ENCODE results near the gene SLC9A9. TPM values are rescaled to one million over a fixed set of nuclear protein-coding genes. Genes with fewer than 3 reads are reported as not detected.

Gene SLC9A9
- total and polyA plus RNA-seq, 2 of the 8 experiments (the other 6 are each of a cell fraction or from before 2014, with no cell fraction given), result 0.48 to 1.1 TPM

- Histone ChIP-seq H4K20me1 (replicated peaks in 1 of 2; ENCODE audit: control insufficient read depth in 1 of 2, insufficient read depth in 2 of 2, low read length in 2 of 2) (no peaks in the 10 kb centered on the region), H3K36me3 (ENCODE audit: control insufficient read depth in 2 of 4, insufficient read depth in 4 of 4, low read length in 3 of 4) (no peaks in the 10 kb centered on the region), H3K27ac (ENCODE audit: low read depth, low read length) (no peak overlapping the region), H3K4me1 (replicated peaks in 1 of 4; ENCODE audit: control insufficient read depth in 3 of 4, insufficient read depth in 4 of 4, low read length in 3 of 4) (no peaks in the 10 kb centered on the region), H3K14ac (ENCODE audit: insufficient read length) (no peak overlapping the region), H3K9ac (replicated peaks in 1 of 4; ENCODE audit: extremely low read depth in 1 of 4, low read depth in 3 of 4, low read length in 3 of 4) (no peak overlapping the region), H3K18ac (ENCODE audit: extremely low read depth, low read length) (no peak overlapping the region), H2BK15ac (ENCODE audit: low read length) (no peak overlapping the region), H2AFZ (ENCODE audit: low read length) (no peak overlapping the region), H4K8ac (ENCODE audit: extremely low read depth, insufficient read depth, low read length) (no peak overlapping the region), H3K23ac (ENCODE audit: insufficient read length) (no peak overlapping the region), H3K9me3 (ENCODE audit: insufficient read depth in 2 of 2, low read depth in 1 of 2, low read length in 1 of 2) (no peaks in the 10 kb centered on the region), H2BK12ac (ENCODE audit: low read depth, low read length) (no peak overlapping the region), H3K79me2 (ENCODE audit: control insufficient read depth in 1 of 2, insufficient read depth in 2 of 2, low read length in 2 of 2) (no peaks in the 10 kb centered on the region), H3K79me1 (ENCODE audit: low read depth, low read length) (no peaks in the 10 kb centered on the region), H3K4me2 (ENCODE audit: insufficient read depth in 1 of 2, low read depth in 2 of 2, low read length in 2 of 2) (no peak overlapping the region), H2BK20ac (ENCODE audit: low read length) (no peak overlapping the region), H3K4ac (replicated peaks; ENCODE audit: insufficient read length, low read depth, low read length) (no peak overlapping the region), H3K23me2 (ENCODE audit: low read depth, low read length) (no peaks in the 10 kb centered on the region), H2BK5ac (ENCODE audit: low read depth, low read length) (no peak overlapping the region), H2AK5ac (ENCODE audit: low read depth, low read length) (no peak overlapping the region), H2BK120ac (replicated peaks; ENCODE audit: low read depth, low read length) (no peak overlapping the region), H4K91ac (replicated peaks; ENCODE audit: insufficient read length, low read length) (no peak overlapping the region), H3K4me3 (ENCODE audit: extremely low read depth in 1 of 4, insufficient read depth in 2 of 4, low read depth in 3 of 4, low read length in 4 of 4) (no peak overlapping the region), H3K56ac (replicated peaks; ENCODE audit: insufficient read length, low read depth, low read length) (no peak overlapping the region), H3K27me3 (replicated peaks in 1 of 4; ENCODE audit: control insufficient read depth in 3 of 4, extremely low read depth in 1 of 4, insufficient read depth in 3 of 4, low read length in 3 of 4) (no peaks in the 10 kb centered on the region), H4K5ac (ENCODE audit: insufficient read length, low read depth, low read length) (no peak overlapping the region)
- TF ChIP-seq RXRA (IDR thresholded peaks at IDR 0.05; ENCODE audit: insufficient read depth, low read depth, low read length) (no peak), JUN (IDR thresholded peaks at IDR 0.05; ENCODE audit: low read depth, low read length) (no peak), GABPA (IDR thresholded peaks at IDR 0.05; ENCODE audit: borderline replicate concordance, insufficient read depth, low read length) (no peak), CHD2 (IDR thresholded peaks at IDR 0.05; ENCODE audit: low read length) (no peak), POU5F1 (IDR thresholded peaks at IDR 0.05; ENCODE audit: low read depth, low read length) (no peak), TEAD4 (IDR thresholded peaks at IDR 0.05; ENCODE audit: low read depth, low read length) (no peak), CBX5 (IDR thresholded peaks at IDR 0.05; ENCODE audit: low read depth, low read length) (no peak), BCL11A (IDR thresholded peaks at IDR 0.05; ENCODE audit: low read depth in 2 of 2, low read length in 2 of 2) (no peak), TAF1 (IDR thresholded peaks at IDR 0.05; ENCODE audit: low read depth, low read length) (no peak), NRF1 (IDR thresholded peaks at IDR 0.05; ENCODE audit: low read depth, low read length) (no peak), RNF2 (IDR thresholded peaks at IDR 0.05; ENCODE audit: borderline replicate concordance, low read depth, low read length, missing control alignments, poor library complexity, severe bottlenecking) (no peak)
- ChIA-PET CTCF (ENCODE audit: partially characterized antibody) (interaction anchor here (0.8 to 1.2 kb wide), 4 partner anchors 10 to 103 kb away, joined by 3 read pairs; no protein-coding TSS in a partner anchor), POLR2A (ENCODE audit: partially characterized antibody) (no interaction called here)
- DNase-seq (ENCODE audit: low read depth in 1 of 2, low spot score in 2 of 2) (no peak), FAIRE-seq (no peak)
- WGBS, 2 experiments (ENCODE audit: extremely low coverage in 1 of 2, insufficient coverage in 1 of 2, insufficient read length in 1 of 2, insufficient replicate concordance in 2 of 2, low coverage in 1 of 2, low lambda C conversion rate in 2 of 2, missing lambda C conversion rate in 1 of 2), result 88% methylated on average over 11 of the region's 12 CpGs; no CpG with 5 or more reads in 1 of the 2 experiments
Observed at GRCh38 chr3:143228405-143228804, 619.9 kb downstream of the SLC9A9 start.
